ENCODE results near the gene CBLC. TPM values are rescaled to one million over a fixed set of nuclear protein-coding genes. Genes with fewer than 3 reads are reported as not detected.
"Not testable (repeated sequence)": the region's sequence is repeated elsewhere in the genome, so short reads cannot be mapped to it uniquely, and the experiment has no call there.

The CBLC gene
- total and polyA plus RNA-seq, 10 of the 15 experiments (the other 5 are each of a cell fraction or from before 2014, with no cell fraction given), result not detected

DNA sequence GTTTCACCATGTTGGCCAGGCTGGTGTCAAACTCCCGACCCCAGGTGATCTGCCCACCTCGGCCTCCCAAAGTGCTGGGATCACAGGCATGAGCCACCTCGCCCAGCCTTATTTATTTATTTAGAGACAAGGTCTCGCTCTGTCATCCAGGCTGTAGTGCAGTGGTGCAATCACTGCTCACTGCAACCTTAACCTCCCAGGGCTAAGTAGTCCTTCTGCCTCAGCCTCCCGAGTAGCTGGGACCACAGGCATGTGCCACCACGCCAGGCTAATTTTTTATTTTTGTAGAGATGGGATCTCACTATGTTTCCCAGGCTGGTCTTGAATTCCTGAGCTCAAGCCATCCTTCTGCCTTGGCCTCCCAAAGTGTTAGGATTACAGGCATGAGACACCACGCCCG, 56.7 kb downstream of the CBLC start:
- POLR2A ChIA-PET; H3K4me1 ChIP-seq (ENCODE audit: control insufficient read depth, insufficient read depth, low read length); H4K20me1 ChIP-seq (ENCODE audit: control insufficient read depth, insufficient read depth); RAD21 ChIA-PET (ENCODE audit: unreplicated experiment); H3K4me2 ChIP-seq (ENCODE audit: control insufficient read depth, insufficient read depth); H3K27me3 ChIP-seq (replicated peaks in 1 of 2; ENCODE audit: control insufficient read depth in 2 of 2, insufficient read depth in 2 of 2, low read length in 1 of 2); intact Hi-C loops (cut with micrococcal nuclease; ENCODE audit: unreplicated experiment); H3K9me3 ChIP-seq (replicated peaks; ENCODE audit: control insufficient read depth, insufficient read depth, low read length); ATAC-seq; H3K27ac ChIP-seq (ENCODE audit: control insufficient read depth, insufficient read depth); in situ Hi-C loops (cut with MboI); FAIRE-seq; H3K79me2 ChIP-seq (ENCODE audit: control insufficient read depth, insufficient read depth, low read length); H2AFZ ChIP-seq (ENCODE audit: control insufficient read depth, low read depth, low read length); H3K9ac ChIP-seq (ENCODE audit: control insufficient read depth, insufficient read depth, low read length); SMC1A ChIA-PET (ENCODE audit: uncharacterized antibody, unreplicated experiment); DNase-seq (ENCODE audit: low read depth, low spot score); BruUV-seq (replicated peaks); H3K4me3 ChIP-seq; H3K36me3 ChIP-seq (ENCODE audit: control insufficient read depth in 2 of 2, insufficient read depth in 2 of 2, low read length in 1 of 2): not testable (repeated sequence)
- 23% methylated on average over 8 of the region's 8 CpGs for whole genome bisulfite sequencing (ENCODE audit: insufficient coverage, insufficient replicate concordance, low lambda C conversion rate, missing lambda C conversion rate)
- CTCF ChIA-PET, result interaction anchor here (1.4 kb wide), 1 partner anchor 50 kb away, joined by 3 read pairs; no protein-coding TSS in a partner anchor

DNA sequence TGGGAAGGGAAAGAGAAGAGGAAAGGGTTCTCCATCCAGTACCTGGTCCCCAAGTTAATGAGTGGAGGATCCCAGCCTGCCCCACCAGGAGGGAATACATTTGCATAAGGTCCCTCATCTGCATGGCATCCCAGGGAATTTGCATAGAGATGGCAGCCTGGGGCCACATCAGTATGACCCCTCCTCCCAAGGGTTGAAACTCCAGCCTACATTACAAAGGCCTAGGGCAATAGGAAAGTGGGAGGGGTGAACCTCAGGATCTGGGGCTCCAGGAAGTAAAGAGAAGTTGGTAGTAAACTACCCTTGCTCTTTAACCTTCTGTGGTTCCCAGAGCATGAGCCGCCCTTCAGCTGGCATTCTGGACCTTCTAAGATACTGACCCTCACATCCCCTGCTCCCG, 61.6 kb downstream of the CBLC start:
- no peaks in the 10 kb centered on the region for H3K4me1 ChIP-seq (ENCODE audit: control insufficient read depth, insufficient read depth, low read length)
- no peak overlapping the region for H3K4me2 ChIP-seq (ENCODE audit: control insufficient read depth, insufficient read depth)
- H2AFZ ChIP-seq (ENCODE audit: control insufficient read depth, low read depth, low read length), result no peak overlapping the region
- BruUV-seq (replicated peaks), result no TSS peak
- H3K9me3 ChIP-seq (replicated peaks; ENCODE audit: control insufficient read depth, insufficient read depth, low read length), result no peaks in the 10 kb centered on the region
- no peaks in the 10 kb centered on the region for H4K20me1 ChIP-seq (ENCODE audit: control insufficient read depth, insufficient read depth)
- H3K79me2 ChIP-seq (ENCODE audit: control insufficient read depth, insufficient read depth, low read length), result no peaks in the 10 kb centered on the region
- in situ Hi-C loops (cut with MboI), result no loop called here
- ATAC-seq, result no peak
- H3K9ac ChIP-seq (ENCODE audit: control insufficient read depth, insufficient read depth, low read length), result no peak overlapping the region
- intact Hi-C loops (cut with micrococcal nuclease; ENCODE audit: unreplicated experiment), result no loop called here
- H3K36me3 ChIP-seq (ENCODE audit: control insufficient read depth in 2 of 2, insufficient read depth in 2 of 2, low read length in 1 of 2), result no peaks in the 10 kb centered on the region
- ChIA-PET RAD21 (ENCODE audit: unreplicated experiment) (no interaction called here), CTCF (no interaction called here), POLR2A (no interaction called here), SMC1A (ENCODE audit: uncharacterized antibody, unreplicated experiment) (interaction anchor here (2.5 kb wide), 1 partner anchor 115 kb away, joined by 7 read pairs; no protein-coding TSS in a partner anchor)
- no peak for DNase-seq (ENCODE audit: low read depth, low spot score)
- FAIRE-seq, result no peak
- H3K4me3 ChIP-seq, result no peak overlapping the region
- WGBS (ENCODE audit: insufficient coverage, insufficient replicate concordance, low lambda C conversion rate, missing lambda C conversion rate), result 43% methylated on average over 2 of the region's 2 CpGs
- no peaks in the 10 kb centered on the region; a peak in 1 of 4 replicates for H3K27me3 ChIP-seq (replicated peaks in 1 of 2; ENCODE audit: control insufficient read depth in 2 of 2, insufficient read depth in 2 of 2, low read length in 1 of 2)
- no peak overlapping the region for H3K27ac ChIP-seq (ENCODE audit: control insufficient read depth, insufficient read depth)
- TF ChIP-seq CHD4 (IDR thresholded peaks at IDR 0.05) (no peak), SREBF2 (IDR thresholded peaks at IDR 0.05; ENCODE audit: low read length) (no peak), MTA3 (IDR thresholded peaks at IDR 0.05; ENCODE audit: borderline replicate concordance, low read length) (no peak), MXI1 (IDR thresholded peaks at IDR 0.05; ENCODE audit: low read depth, low read length) (no peak), MEF2A (IDR thresholded peaks at IDR 0.05; ENCODE audit: insufficient read depth, low read depth, low read length) (no peak), SP1 (IDR thresholded peaks at IDR 0.05; ENCODE audit: low read depth, low read length) (no peak), ZNF622 (IDR thresholded peaks at IDR 0.05) (no peak), RBBP5 (conservative IDR thresholded peaks at IDR 0.05) (no peak), ZNF274 (IDR thresholded peaks at IDR 0.05; ENCODE audit: insufficient read depth, insufficient read length) (no peak), ASH2L (IDR thresholded peaks at IDR 0.05; ENCODE audit: borderline replicate concordance, low read depth) (no peak), SPI1 (IDR thresholded peaks at IDR 0.05; ENCODE audit: borderline replicate concordance, insufficient read depth, low read depth, low read length) (no peak), NR2F1 (conservative IDR thresholded peaks at IDR 0.05) (no peak)
- TF ChIP-seq, protein P1, sequence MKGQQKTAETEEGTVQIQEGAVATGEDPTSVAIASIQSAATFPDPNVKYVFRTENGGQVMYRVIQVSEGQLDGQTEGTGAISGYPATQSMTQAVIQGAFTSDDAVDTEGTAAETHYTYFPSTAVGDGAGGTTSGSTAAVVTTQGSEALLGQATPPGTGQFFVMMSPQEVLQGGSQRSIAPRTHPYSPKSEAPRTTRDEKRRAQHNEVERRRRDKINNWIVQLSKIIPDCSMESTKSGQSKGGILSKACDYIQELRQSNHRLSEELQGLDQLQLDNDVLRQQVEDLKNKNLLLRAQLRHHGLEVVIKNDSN (IDR thresholded peaks at IDR 0.05; ENCODE audit: borderline replicate concordance, extremely low read length, insufficient read depth, low read depth, low read length), result no peak
- TF ChIP-seq, protein P2, sequence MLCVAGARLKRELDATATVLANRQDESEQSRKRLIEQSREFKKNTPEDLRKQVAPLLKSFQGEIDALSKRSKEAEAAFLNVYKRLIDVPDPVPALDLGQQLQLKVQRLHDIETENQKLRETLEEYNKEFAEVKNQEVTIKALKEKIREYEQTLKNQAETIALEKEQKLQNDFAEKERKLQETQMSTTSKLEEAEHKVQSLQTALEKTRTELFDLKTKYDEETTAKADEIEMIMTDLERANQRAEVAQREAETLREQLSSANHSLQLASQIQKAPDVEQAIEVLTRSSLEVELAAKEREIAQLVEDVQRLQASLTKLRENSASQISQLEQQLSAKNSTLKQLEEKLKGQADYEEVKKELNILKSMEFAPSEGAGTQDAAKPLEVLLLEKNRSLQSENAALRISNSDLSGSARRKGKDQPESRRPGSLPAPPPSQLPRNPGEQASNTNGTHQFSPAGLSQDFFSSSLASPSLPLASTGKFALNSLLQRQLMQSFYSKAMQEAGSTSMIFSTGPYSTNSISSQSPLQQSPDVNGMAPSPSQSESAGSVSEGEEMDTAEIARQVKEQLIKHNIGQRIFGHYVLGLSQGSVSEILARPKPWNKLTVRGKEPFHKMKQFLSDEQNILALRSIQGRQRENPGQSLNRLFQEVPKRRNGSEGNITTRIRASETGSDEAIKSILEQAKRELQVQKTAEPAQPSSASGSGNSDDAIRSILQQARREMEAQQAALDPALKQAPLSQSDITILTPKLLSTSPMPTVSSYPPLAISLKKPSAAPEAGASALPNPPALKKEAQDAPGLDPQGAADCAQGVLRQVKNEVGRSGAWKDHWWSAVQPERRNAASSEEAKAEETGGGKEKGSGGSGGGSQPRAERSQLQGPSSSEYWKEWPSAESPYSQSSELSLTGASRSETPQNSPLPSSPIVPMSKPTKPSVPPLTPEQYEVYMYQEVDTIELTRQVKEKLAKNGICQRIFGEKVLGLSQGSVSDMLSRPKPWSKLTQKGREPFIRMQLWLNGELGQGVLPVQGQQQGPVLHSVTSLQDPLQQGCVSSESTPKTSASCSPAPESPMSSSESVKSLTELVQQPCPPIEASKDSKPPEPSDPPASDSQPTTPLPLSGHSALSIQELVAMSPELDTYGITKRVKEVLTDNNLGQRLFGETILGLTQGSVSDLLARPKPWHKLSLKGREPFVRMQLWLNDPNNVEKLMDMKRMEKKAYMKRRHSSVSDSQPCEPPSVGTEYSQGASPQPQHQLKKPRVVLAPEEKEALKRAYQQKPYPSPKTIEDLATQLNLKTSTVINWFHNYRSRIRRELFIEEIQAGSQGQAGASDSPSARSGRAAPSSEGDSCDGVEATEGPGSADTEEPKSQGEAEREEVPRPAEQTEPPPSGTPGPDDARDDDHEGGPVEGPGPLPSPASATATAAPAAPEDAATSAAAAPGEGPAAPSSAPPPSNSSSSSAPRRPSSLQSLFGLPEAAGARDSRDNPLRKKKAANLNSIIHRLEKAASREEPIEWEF (IDR thresholded peaks at IDR 0.05; ENCODE audit: insufficient replicate concordance, low read depth, low read length), result no peak

Data from GM12878 (cell line).